ENCODE data around the gene LRRFIP2.
A peak's percentile ranks its signal among the peaks of the same experiment; 100 is the strongest.

LRRFIP2 gene

DNA sequence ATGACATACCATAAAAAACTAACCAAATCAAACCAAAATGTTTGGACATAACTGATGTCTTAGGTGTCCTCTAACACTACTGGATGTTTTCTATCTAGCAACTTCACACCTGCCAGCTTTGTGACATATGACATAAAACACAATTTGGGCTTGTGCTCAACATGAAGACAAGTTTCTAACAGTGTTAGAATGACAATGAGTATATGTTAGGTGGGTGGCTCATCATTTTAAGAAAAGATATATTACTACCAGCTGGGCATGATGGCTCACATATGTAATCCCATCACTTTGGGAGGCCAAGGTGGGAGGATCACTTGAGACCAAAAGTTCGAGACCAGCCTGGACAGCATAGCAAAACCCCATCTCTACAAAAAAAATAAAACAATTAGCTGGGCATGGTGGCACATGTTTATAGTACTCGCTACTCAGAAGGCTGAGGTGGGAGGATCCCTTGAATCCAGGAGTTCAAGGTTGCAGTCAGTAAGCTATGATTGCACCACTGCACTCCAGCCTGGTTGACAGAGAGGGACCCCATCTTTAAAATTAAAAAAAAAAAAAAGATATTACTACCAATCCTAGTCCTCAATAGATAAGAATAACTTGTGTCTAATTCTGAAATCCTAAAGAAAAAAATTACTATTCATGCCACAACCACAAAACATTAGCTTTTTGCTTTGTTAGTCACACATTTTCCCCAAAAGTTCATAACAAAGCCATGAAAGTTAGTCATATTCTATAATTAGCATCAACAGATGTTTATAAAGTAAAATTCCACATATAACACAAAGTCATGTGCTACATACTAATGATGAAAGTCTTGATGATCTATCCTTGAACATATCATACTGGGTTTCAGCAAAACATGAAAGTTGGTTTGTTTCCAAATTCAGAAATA, 59.9 kb downstream of the LRRFIP2 start:
- peak; percentile 74 for DNase-seq (ENCODE audit: low read depth, low spot score)
- no peak overlapping the region for H3K4me3 ChIP-seq (ENCODE audit: low read depth, low read length)
- CTCF ChIA-PET: interaction anchor here (0.6 to 1.5 kb wide), 6 partner anchors 10 to 99 kb away, joined by 3 to 6 read pairs (median 3); no protein-coding TSS in a partner anchor
- TF ChIP-seq, protein P1, sequence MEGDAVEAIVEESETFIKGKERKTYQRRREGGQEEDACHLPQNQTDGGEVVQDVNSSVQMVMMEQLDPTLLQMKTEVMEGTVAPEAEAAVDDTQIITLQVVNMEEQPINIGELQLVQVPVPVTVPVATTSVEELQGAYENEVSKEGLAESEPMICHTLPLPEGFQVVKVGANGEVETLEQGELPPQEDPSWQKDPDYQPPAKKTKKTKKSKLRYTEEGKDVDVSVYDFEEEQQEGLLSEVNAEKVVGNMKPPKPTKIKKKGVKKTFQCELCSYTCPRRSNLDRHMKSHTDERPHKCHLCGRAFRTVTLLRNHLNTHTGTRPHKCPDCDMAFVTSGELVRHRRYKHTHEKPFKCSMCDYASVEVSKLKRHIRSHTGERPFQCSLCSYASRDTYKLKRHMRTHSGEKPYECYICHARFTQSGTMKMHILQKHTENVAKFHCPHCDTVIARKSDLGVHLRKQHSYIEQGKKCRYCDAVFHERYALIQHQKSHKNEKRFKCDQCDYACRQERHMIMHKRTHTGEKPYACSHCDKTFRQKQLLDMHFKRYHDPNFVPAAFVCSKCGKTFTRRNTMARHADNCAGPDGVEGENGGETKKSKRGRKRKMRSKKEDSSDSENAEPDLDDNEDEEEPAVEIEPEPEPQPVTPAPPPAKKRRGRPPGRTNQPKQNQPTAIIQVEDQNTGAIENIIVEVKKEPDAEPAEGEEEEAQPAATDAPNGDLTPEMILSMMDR (IDR thresholded peaks at IDR 0.05; ENCODE audit: insufficient read depth, low read length, missing control alignments): no peak
- POLR2A ChIA-PET: interaction anchor here (0.6 to 1.0 kb wide), 3 partner anchors 22 to 124 kb away, joined by 3 to 4 read pairs (median 3); no protein-coding TSS in a partner anchor

DNA sequence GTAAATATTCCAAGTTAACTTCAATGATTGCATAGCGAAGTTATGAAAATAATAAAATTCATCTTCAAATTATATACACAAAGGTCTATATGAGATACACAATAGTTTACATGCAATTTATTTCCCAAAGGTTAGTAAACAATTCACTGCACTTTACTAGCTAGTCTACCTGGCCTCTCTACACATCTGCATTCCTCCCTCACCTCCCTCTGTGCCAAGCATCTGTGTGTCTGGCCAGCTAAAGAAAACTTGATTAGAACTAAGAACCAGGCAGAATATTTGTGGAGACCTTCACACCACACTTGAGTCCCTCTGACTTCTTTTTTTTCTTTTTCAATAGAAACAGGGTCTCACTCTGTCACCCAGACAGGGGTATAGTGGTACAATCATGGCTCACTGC, 61.4 kb downstream of the LRRFIP2 start:
- ChIA-PET POLR2A (interaction anchor here (0.6 kb wide), 1 partner anchor 92 kb away, joined by 3 read pairs; no protein-coding TSS in a partner anchor), CTCF (no interaction called here)
- DNase-seq (ENCODE audit: low read depth, low spot score): no peak
- TF ChIP-seq, protein P1 (IDR thresholded peaks at IDR 0.05; ENCODE audit: insufficient read depth, low read length, missing control alignments): no peak
- H3K4me3 ChIP-seq (ENCODE audit: low read depth, low read length): no peak overlapping the region

DNA sequence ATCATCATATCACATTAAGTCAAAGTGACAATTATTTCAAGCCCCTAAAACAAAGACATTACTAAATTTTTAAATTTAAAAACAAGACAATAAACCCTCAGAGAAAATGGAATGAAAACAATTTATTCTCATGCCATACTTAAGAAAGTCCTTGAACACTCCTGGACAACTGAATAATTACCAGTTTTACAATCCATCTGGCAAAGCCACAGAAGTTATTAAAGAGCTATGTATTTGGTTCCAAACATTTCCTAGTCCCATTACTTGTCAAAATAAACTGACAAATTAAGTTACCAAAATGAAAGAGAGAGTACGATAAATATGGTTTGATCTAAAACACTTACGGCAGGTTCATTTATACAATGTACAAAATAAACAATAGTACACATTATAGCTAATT, 63.2 kb downstream of the LRRFIP2 start:
- no peak overlapping the region for H3K4me3 ChIP-seq (ENCODE audit: low read depth, low read length)
- TF ChIP-seq, protein P1 (IDR thresholded peaks at IDR 0.05; ENCODE audit: insufficient read depth, low read length, missing control alignments): no peak
- ChIA-PET POLR2A (no interaction called here), CTCF (no interaction called here)
- DNase-seq (ENCODE audit: low read depth, low spot score): no peak

DNA sequence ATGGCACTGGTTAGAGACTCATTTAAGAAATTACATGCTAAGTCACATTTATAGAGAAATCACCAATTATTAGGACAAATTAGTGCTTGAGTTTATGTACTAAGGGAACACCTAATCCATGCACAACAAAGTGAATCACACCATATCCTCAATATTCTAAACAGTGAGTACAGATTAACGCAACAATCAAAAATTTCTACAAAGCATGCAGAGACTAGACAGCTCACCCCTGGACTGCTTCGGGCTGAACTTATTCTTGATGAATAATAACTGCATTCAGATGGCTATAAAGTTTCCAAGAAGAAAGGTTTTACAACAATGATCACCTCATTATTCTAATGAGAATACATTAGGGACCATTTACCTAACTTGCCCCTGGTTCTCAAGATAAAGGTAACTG, 66.5 kb downstream of the LRRFIP2 start:
- POLR2A ChIA-PET: no interaction called here

DNA sequence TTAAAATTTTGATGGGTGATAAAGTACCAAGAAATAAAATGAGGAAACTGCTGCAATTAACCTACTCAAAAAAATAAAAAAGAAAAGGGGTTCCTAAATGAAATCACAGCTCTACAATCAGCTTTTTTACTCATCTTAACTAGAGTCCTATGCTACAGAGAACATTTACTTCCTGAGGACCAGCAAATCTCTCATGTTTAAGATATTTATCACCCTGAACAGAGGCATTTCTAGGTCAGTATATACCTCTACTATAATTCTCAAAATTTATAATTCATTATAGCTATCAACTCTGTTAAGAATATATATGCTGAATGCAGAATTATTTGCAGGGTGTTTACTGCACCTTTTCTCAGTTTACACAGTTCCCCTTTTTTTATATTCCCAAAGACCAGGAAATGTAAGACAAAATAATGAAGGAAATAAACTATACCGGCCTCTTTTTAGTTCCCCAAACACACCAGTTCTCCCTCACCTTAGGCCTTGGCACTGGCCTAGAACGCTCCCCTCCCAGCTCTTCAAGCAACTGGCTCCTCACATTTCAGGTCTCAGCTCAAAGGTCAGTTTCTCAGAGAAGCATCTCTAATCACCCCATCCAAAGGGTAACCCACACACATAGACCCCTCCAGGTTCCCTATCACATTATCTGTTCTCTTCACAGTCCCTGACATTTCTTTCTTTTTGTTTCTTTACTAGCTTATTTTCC, 71.1 kb downstream of the LRRFIP2 start:
- ChIA-PET POLR2A (no interaction called here), CTCF (interaction anchor here (0.6 to 1.0 kb wide), 2 partner anchors 11 to 110 kb away, joined by 3 read pairs; no protein-coding TSS in a partner anchor)
- H3K4me3 ChIP-seq (ENCODE audit: low read depth, low read length): no peak overlapping the region
- no peak for DNase-seq (ENCODE audit: low read depth, low spot score)
- TF ChIP-seq, protein P1 (IDR thresholded peaks at IDR 0.05; ENCODE audit: insufficient read depth, low read length, missing control alignments): no peak

More for the DNA sequence above, 66.5 kb downstream of the LRRFIP2 start:
- H3K4me3 ChIP-seq (ENCODE audit: low read depth, low read length): no peak overlapping the region
- CTCF ChIA-PET: no interaction called here
- DNase-seq (ENCODE audit: low read depth, low spot score): no peak
- TF ChIP-seq, protein P1 (IDR thresholded peaks at IDR 0.05; ENCODE audit: insufficient read depth, low read length, missing control alignments): no peak

DNA sequence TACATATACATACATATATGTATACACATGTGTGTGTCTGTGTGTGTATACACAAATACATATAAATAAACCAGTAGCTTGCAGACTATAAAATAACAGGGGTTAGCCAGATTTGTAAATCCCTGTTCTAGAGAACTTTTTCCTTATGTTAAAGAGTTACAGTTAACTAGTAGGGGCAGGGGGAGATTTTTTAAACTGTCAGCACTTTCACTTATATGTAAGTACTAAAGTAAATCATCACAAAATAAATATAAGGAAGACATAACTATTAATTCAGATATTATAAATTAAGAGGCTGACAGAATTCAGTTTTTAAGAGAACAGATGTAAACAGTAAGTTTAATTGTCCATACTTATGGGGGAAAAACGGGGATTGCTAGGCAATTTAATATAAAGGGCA, 74.0 kb downstream of the LRRFIP2 start:
- no peak overlapping the region for H3K4me3 ChIP-seq (ENCODE audit: low read depth, low read length)
- ChIA-PET CTCF (no interaction called here), POLR2A (no interaction called here)
- TF ChIP-seq, protein P1 (IDR thresholded peaks at IDR 0.05; ENCODE audit: insufficient read depth, low read length, missing control alignments): no peak
- DNase-seq (ENCODE audit: low read depth, low spot score): no peak
